Suprapubic skin (tissue), 4 donors: ENCODE results near the gene ZFHX3.
"Not testable (repeated sequence)": the region's sequence is repeated elsewhere in the genome, so short reads cannot be mapped to it uniquely, and the experiment has no call there.

Experiments used
- CTCF ChIP-seq, 2 donors: fragments of 200-600 bp in 1 of 2; fragments of 450-650 bp in 1 of 2; sonication (generic) in 1 of 2; IDR thresholded peaks; one replicate each; pipeline ENCODE4 v1.5.1; 2016 to 2019; ENCODE audit warnings: antibody characterized with exemption in 2 of 2, mild to moderate bottlenecking in 1 of 2, moderate library complexity in 1 of 2
- EP300 ChIP-seq: sonication (generic); formaldehyde crosslinking; IDR thresholded peaks from one replicate; pipeline ENCODE4 v1.6.1; 2017; ENCODE audit warnings: antibody characterized with exemption
- POLR2A ChIP-seq, 2 donors: fragments of 450-650 bp; IDR thresholded peaks; one replicate each; pipeline ENCODE4 v1.6.1; 2017; ENCODE audit warnings: antibody characterized with exemption in 2 of 2, mild to moderate bottlenecking in 2 of 2, moderate library complexity in 2 of 2
- POLR2AphosphoS5 ChIP-seq, 3 donors: sonication (generic); formaldehyde crosslinking; IDR thresholded peaks; one replicate each; pipeline ENCODE4 v1.6.1; 2017; ENCODE audit warnings: antibody characterized with exemption in 3 of 3

- not testable (repeated sequence) for TF ChIP-seq CTCF (IDR thresholded peaks at IDR 0.05); POLR2A (IDR thresholded peaks at IDR 0.05); POLR2AphosphoS5 (IDR thresholded peaks at IDR 0.05); EP300
These were observed 38.2 kb downstream of the ZFHX3 start for GRCh38 chr16:73009710-73010109.
